C4-2B (cell line): Measurements from ENCODE around the gene RASGEF1B.

ENCODE experiments used
- ZFX ChIP-seq: fragments of 450-650 bp; IDR thresholded peaks from 2 replicates; pipeline ENCODE4 v1.6.1; 2017
- TF ChIP-seq, protein P1 (sequence below): fragments of 450-650 bp; conservative IDR thresholded peaks from 2 replicates; pipeline ENCODE4 v1.5.1; 2017; ENCODE audit warnings: mild to moderate bottlenecking

DNA sequence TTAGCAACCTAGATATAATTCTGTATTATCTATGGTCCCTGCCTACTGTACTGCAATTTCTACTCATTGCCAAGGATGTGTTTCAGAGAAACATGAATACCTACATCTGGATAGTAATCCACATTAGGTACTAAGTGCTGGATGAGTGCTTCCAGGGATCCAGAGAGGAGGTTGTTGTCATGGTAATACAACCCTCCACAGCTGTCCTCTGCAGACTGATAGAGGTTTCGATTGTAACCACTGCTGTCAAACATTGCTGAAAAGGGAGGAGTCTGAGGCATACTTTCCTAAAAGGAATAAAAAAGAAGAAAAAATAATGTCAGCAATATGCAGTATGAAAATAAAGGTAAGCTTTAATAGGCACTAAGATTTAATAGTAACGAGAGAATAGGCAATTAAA is 12.5 kb downstream of the RASGEF1B start:
- TF ChIP-seq, protein P1, sequence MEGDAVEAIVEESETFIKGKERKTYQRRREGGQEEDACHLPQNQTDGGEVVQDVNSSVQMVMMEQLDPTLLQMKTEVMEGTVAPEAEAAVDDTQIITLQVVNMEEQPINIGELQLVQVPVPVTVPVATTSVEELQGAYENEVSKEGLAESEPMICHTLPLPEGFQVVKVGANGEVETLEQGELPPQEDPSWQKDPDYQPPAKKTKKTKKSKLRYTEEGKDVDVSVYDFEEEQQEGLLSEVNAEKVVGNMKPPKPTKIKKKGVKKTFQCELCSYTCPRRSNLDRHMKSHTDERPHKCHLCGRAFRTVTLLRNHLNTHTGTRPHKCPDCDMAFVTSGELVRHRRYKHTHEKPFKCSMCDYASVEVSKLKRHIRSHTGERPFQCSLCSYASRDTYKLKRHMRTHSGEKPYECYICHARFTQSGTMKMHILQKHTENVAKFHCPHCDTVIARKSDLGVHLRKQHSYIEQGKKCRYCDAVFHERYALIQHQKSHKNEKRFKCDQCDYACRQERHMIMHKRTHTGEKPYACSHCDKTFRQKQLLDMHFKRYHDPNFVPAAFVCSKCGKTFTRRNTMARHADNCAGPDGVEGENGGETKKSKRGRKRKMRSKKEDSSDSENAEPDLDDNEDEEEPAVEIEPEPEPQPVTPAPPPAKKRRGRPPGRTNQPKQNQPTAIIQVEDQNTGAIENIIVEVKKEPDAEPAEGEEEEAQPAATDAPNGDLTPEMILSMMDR: no peak
- TF ChIP-seq ZFX: no peak
